PC-3 (cell line): ENCODE measurements around the gene PUDP. TPM values are rescaled to one million over a fixed set of nuclear protein-coding genes. Genes with fewer than 3 reads are reported as not detected.
A peak's percentile ranks its signal among the peaks of the same experiment; 100 is the strongest.

Experiments used
- ATAC-seq: fragments of 200-7000 bp; cut with Tn5 transposase; 2 replicates; pipeline ENCODE4 v1.9.1; 2020; ENCODE audit warnings: mild to moderate bottlenecking, moderate library complexity
- BruUV-seq: library from RNA; stranded (reverse); fragments of 400-500 nt; replicated peaks from 2 replicates; lab custom pipeline; 2021; lab: Mats Ljungman, UMichigan
- CTCF ChIA-PET: fragments of 300-600 bp; sonication (Branson Sonifier 250); formaldehyde crosslinking; loops from one replicate; lab custom pipeline; 2022; ENCODE audit warnings: antibody characterized with exemption; lab: Charles Lee
- POLR2A ChIA-PET: fragments of 300-600 bp; sonication (Branson Sonifier 250); formaldehyde crosslinking; loops from one replicate; lab custom pipeline; 2022; ENCODE audit warnings: antibody characterized with exemption; ENCODE audit not compliant: unreplicated experiment; lab: Charles Lee
- DNase-seq: peaks from one replicate; pipeline ENCODE4 v3.0.0-alpha.2; 2015
- H2AFZ ChIP-seq: fragments of 300-600 bp; sonication (generic); 2 replicates; pipeline ENCODE4 v1.6.0; 2016; ENCODE audit warnings: antibody characterized with exemption, low read length
- H3F3A ChIP-seq: fragments of 300-600 bp; sonication (generic); one replicate; pipeline ENCODE4 v1.6.0; 2017; ENCODE audit warnings: antibody characterized with exemption, low read length, control low read depth, mild to moderate bottlenecking; ENCODE audit not compliant: unreplicated experiment
- H3K27ac ChIP-seq: fragments of 300-600 bp; sonication (generic); 2 replicates; pipeline ENCODE4 v1.5.1; 2016; ENCODE audit warnings: mild to moderate bottlenecking, low read length
- H3K27me3 ChIP-seq: fragments of 300-600 bp; sonication (generic); 2 replicates; pipeline ENCODE4 v1.6.1; 2016; ENCODE audit warnings: low read length, mixed read lengths
- H3K36me3 ChIP-seq: fragments of 300-600 bp; sonication (generic); 2 replicates; pipeline ENCODE4 v1.6.1; 2016; ENCODE audit warnings: low read depth, mixed run types, low read length, mixed read lengths
- H3K4me1 ChIP-seq: fragments of 300-600 bp; sonication (generic); 2 replicates; pipeline ENCODE4 v1.5.1; 2016; ENCODE audit warnings: low read length; ENCODE audit not compliant: insufficient read depth
- H3K4me2 ChIP-seq: fragments of 300-600 bp; sonication (generic); 2 replicates; pipeline ENCODE4 v1.6.0; 2016; ENCODE audit warnings: low read length
- H3K4me3 ChIP-seq: fragments of 300-600 bp; sonication (generic); 2 replicates; pipeline ENCODE4 v1.5.1; 2016; ENCODE audit warnings: mild to moderate bottlenecking, low read length, mixed read lengths
- H3K79me2 ChIP-seq: fragments of 300-600 bp; sonication (generic); 2 replicates; pipeline ENCODE4 v1.6.1; 2017; ENCODE audit warnings: low read length, mixed read lengths
- H3K9ac ChIP-seq: fragments of 300-600 bp; sonication (generic); 2 replicates; pipeline ENCODE4 v1.6.0; 2016; ENCODE audit warnings: mild to moderate bottlenecking, low read length
- H3K9me2 ChIP-seq: fragments of 300-600 bp; sonication (generic); replicated peaks from 2 replicates; pipeline ENCODE4 v1.6.1; 2016; ENCODE audit warnings: mixed run types, low read length, mixed read lengths
- H3K9me3 ChIP-seq: fragments of 300-600 bp; sonication (generic); 2 replicates; pipeline ENCODE4 v1.6.1; 2016; ENCODE audit warnings: low read length, mixed read lengths
- H4K20me1 ChIP-seq: fragments of 300-600 bp; sonication (generic); 2 replicates; pipeline ENCODE4 v1.6.1; 2016; ENCODE audit warnings: low read length, mixed read lengths
- CTCF ChIP-seq: fragments of 300-600 bp; sonication (generic); conservative IDR thresholded peaks from 2 replicates; pipeline ENCODE4 v1.5.1; 2017; ENCODE audit warnings: antibody characterized with exemption, low read depth, mild to moderate bottlenecking, low read length
- EZH2 ChIP-seq: fragments of 300-600 bp; sonication (generic); IDR thresholded peaks from one replicate; pipeline ENCODE4 v1.6.1; 2017; ENCODE audit warnings: antibody characterized with exemption, mild to moderate bottlenecking, low read length; ENCODE audit not compliant: unreplicated experiment
- EZH2phosphoT487 ChIP-seq: fragments of 300-600 bp; sonication (generic); IDR thresholded peaks from 2 replicates; pipeline ENCODE4 v1.6.1; 2018; ENCODE audit warnings: mild to moderate bottlenecking, antibody characterized with exemption, low read length, borderline replicate concordance
- intact Hi-C: fragments of 100-400 bp; cut with micrococcal nuclease; formaldehyde crosslinking; loops from 2 replicates; pipeline ENCODE4 v1.9.0; 2023
- total RNA-seq: library from RNA; depleted of rRNA; stranded (reverse); fragments of >200 nt; gene quantifications from 2 replicates; pipeline ENCODE4 v1.2.3, GENCODE V29; 2014

Gene PUDP
- total RNA-seq, 1 experiment from 2014 or later = 7.6 TPM

- H3K4me1 ChIP-seq = peaks cover 26% of the 10 kb centered on the region
- peaks cover 66% of the 10 kb centered on the region for H3K79me2 ChIP-seq
- no peak overlapping the region; the same call in 1 of the 2 replicates for H3K4me3 ChIP-seq
- ChIA-PET POLR2A (no interaction called here), CTCF (interaction anchor here (0.6 to 0.8 kb wide), 2 partner anchors 11 to 28 kb away, joined by 3 to 4 read pairs; no protein-coding TSS in a partner anchor)
- H2AFZ ChIP-seq = no peak overlapping the region
- no TSS peak for BruUV-seq
- no peaks in the 10 kb centered on the region for H3K9me2 ChIP-seq
- TF ChIP-seq CTCF = peak; percentile 77
- no peak for TF ChIP-seq EZH2phosphoT487
- H3K4me2 ChIP-seq = peak overlapping the region; percentile 74
- no peaks in the 10 kb centered on the region for H3K27me3 ChIP-seq
- no peaks in the 10 kb centered on the region for H3F3A ChIP-seq
- intact Hi-C loops = loop anchor here (1.0 to 10.0 kb wide), 3 partner anchors 16 to 792 kb away; partner anchors contain the start of genes PNPLA4 and PUDP
- H3K27ac ChIP-seq = peak overlapping the region; percentile 96
- H4K20me1 ChIP-seq = no peaks in the 10 kb centered on the region
- H3K36me3 ChIP-seq = no peaks in the 10 kb centered on the region
- H3K9ac ChIP-seq = peak overlapping the region; percentile 60; the same call in 1 of the 2 replicates
- DNase-seq (peak; percentile 96), ATAC-seq (peak; percentile 96)
- no peaks in the 10 kb centered on the region for H3K9me3 ChIP-seq
Measured at GRCh38 chrX:7132335-7133049, 15.5 kb downstream of the PUDP start.

GRCh38 chrX:7131621-7132020 lies 16.3 kb downstream of the PUDP start:
- Histone ChIP-seq H3K79me2 (peaks cover 71% of the 10 kb centered on the region), H3K27ac (peak overlapping the region; percentile 96)
- CTCF ChIA-PET = interaction anchor here (0.8 kb wide), 1 partner anchor 29 kb away, joined by 3 read pairs; no protein-coding TSS in a partner anchor

More at GRCh38 chrX:7131621-7132020, 16.3 kb downstream of the PUDP start:
- intact Hi-C loops = loop anchor here (1.0 to 10.0 kb wide), 3 partner anchors 17 to 793 kb away; partner anchors contain the start of genes PNPLA4 and PUDP
- peak; percentile 29 for DNase-seq
- Histone ChIP-seq H2AFZ (no peak overlapping the region), H3K4me2 (peak overlapping the region; percentile 74), H3K36me3 (no peaks in the 10 kb centered on the region), H3K4me1 (peaks cover 26% of the 10 kb centered on the region), H4K20me1 (no peaks in the 10 kb centered on the region), H3K9me2 (no peaks in the 10 kb centered on the region), H3K27me3 (no peaks in the 10 kb centered on the region), H3K9ac (peak overlapping the region; percentile 60; the same call in 1 of the 2 replicates), H3K9me3 (no peaks in the 10 kb centered on the region), H3K4me3 (no peak overlapping the region; the same call in 1 of the 2 replicates), H3F3A (no peaks in the 10 kb centered on the region)
- ATAC-seq = no peak
- no TSS peak for BruUV-seq
- TF ChIP-seq CTCF = no peak
- TF ChIP-seq EZH2 = no peak
- TF ChIP-seq EZH2phosphoT487 = no peak
- POLR2A ChIA-PET = no interaction called here
